CD4-positive, alpha-beta T cell treated with Interleukin-15 for 1 hour (primary cell): ENCODE results near the gene UBR4.
"Not testable (repeated sequence)": the region's sequence is repeated elsewhere in the genome, so short reads cannot be mapped to it uniquely, and the experiment has no call there.

Source experiments
- DNase-seq: peaks from one replicate; pipeline ENCODE4 v3.0.0-alpha.2; 2020

UBR4 gene

DNA sequence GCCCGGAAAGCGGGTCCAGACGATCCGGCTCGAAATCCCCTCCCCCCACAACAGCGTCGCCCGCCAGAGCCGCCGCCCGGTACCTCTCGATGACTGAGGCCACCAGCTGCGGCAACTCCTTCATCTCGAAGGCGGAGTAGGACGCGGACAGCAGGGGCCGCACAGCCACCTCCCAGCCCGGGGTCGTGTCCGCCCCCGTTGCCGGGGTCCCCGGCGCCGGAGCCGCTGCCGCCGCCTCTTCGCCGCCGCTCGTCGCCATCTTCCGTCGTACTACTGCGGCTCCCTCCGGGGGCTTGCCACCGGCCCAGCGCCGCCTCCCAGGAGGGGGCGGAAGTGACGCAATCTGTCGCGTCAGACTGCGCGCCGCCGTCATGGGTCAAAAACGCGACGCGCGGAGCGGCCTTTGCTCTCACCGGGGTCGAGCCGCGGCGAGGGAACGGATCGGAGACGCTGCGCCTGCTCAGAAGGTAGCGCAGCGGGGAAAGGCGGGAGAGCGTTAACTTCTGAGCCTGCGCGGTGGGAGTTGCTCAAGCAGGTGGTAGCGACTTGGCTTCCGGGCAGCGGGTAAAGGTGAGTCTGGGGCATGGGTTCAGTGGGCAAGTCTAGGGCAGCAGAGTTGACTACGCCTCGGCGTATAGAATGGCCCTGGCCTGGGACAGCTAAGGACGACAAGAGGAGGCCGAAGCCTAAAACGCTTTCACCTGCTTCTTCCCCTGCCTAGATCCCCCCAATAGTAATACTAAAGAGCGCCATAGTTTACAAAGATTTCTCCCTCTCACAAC lies at the start of gene UBR4:
Gene UBR4 (minus strand): TSS at position 277 of the 782 bp plus-strand sequence. CDS start 18 bp downstream, at position 259.
- DNase-seq, result peak; percentile 96

DNA sequence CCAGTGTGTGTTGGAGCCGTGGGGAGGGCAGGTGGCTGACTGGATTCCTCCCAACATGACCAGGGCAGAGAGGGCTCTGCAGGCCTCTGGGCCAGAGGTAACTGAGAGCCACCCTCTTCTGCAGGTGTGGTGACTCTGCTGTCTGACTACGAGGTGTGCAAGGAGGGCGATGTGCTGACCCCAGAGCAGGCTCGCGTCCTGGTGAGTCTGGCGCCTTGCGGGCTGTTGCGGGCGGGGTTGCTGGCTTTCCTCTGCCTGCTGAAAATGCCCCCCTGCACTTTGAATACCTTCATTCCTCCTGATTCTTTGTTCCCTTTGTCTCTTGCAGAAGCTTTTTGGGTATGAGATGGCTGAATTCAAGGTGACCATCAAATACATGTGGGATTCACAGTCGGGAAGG lies 48.3 kb upstream of the UBR4 start:
- DNase-seq, result no peak

DNA sequence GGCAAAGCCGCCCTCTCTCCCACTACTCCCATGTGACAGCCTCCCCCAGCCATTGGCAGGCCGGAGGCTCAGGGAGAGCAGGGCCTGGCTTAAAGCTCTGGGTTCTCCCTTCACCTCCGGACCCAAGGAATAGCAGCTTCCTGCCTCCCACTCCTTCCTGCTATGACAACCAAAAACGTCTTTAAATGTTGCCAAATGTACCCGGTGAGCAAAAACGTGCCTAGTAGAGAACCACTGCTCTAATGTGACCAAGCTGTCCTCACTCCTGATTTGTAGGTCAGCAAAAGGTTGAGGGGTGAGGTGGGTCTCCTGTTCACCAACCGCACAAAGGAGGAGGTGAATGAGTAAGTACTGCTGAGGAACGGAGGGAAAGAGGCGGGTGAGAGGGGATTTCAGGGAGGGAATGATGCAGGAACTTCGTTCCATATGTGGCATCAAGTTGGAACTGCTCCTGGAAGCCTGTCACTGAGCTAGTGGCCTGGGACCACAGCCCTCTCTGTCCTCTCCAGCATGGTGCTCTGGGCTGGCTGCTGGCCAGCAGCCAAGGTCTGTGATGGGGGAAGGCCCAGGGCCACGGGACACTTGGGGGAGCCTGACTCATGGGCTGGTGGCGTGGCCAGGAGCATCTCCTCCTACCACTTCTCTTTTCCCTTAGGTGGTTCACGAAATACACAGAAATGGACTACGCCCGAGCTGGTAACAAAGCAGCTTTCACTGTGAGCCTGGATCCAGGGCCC lies 47.3 kb upstream of the UBR4 start:
- no peak for DNase-seq

DNA sequence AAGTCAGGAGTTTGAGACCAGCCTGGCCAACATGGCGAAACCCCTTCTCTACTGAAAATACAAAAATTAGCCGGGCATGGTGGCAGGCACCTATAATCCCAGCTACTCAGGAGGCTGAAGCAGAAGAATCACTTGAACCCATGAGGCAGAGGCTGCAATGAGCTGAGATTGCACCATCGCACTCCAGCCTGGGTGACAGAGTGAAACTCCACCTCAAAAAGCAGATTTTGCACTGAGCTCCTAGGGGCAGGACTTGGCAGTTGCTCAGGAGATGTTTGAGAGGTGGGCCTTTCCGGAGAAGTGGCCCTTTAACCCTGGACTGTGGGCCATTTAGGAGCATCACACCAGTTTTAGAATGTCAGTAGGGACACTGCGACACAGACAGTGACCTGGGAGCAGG lies 46.2 kb upstream of the UBR4 start:
- not testable (repeated sequence) for DNase-seq

DNA sequence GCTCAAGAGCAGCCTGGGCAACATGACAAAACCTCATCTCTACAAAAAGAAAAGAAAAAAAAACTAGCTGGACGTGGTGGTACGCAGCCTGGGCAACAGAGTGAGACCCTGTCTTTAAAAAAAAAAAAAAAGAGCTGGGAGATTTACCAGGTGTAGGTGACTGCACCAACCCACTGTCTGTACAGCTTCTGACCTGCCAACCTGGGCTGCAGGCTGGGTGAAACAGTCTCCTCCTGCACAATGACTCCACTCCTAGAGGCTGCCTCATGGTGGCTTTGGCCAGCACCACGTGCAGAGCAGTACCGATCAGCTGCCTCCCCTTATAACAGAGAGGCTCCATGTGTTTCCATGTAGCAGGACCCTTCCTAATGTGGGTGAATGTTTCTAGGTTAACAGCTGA lies 45.2 kb upstream of the UBR4 start:
- no peak for DNase-seq

DNA sequence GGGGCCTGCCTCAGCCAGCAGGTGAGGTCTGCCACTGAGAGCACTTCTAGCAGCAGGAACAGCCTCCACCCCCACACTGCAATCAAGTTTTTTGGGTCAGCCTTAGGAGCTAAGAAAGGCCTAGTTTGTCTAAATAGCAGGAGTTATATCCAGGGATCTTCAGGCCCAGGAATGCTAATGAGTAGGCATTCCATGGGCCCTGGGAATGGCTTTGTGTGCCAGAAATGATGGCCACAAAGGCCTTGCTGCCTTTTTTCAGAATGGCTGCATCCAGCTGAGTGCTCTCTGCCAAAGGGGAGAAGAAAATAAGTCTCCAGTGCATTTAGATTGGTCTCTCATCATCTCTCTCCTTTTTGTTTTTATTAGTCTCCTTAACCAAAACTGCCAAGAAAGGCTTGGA lies 44.4 kb upstream of the UBR4 start:
- no peak for DNase-seq

DNA sequence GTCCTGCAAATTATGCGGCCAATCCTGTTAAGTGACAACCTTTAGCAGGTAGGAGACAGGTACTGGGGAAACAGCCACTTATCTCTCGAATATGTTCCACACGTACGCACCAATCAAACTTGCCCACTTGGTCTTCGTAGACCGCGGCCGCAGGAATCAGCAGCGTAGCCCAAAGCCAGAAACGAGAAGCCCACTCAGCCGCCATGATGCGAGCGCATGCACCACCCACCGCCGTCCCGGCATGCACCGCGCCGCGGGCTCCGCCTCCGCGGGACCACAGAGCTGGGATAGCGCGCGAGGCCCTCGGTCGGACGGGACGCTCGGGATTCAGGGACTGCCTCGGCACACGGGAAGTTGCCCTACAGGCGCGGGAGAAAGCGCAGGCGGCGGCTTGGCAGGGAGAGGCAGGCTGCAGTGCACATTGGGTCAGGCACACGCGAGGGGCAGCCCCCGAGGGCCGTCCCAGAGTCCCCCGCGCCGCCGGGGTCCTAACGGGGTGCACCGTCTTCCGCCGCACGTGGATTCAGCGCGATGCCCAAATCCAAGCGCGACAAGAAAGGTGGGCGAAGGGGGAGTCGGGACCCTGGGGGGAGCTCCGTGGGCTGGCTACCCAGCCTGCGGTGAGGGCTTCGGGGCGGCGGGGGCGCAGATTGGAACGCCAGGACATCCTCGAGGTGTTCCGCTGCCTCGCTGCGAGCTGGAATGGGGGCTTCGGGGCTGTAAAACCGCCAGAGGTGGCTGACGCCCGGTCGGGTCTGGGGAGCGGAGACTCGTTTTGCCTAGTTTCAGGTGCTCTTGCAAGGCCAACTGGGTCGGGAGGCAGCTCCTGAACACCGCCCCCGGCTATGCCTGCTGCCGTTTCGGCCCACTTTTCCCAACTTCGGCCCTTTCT lies 41.5 kb upstream of the UBR4 start, which contains the start of the genes EMC1 and MRTO4:
Gene EMC1 (minus strand): TSS at position 220 of the 892 bp plus-strand sequence. CDS start 15 bp downstream, at position 205.
Gene MRTO4 (plus strand): TSS at position 501 of the 892 bp plus-strand sequence. CDS start 31 bp downstream, at position 532.
- DNase-seq, result peak; percentile 76

DNA sequence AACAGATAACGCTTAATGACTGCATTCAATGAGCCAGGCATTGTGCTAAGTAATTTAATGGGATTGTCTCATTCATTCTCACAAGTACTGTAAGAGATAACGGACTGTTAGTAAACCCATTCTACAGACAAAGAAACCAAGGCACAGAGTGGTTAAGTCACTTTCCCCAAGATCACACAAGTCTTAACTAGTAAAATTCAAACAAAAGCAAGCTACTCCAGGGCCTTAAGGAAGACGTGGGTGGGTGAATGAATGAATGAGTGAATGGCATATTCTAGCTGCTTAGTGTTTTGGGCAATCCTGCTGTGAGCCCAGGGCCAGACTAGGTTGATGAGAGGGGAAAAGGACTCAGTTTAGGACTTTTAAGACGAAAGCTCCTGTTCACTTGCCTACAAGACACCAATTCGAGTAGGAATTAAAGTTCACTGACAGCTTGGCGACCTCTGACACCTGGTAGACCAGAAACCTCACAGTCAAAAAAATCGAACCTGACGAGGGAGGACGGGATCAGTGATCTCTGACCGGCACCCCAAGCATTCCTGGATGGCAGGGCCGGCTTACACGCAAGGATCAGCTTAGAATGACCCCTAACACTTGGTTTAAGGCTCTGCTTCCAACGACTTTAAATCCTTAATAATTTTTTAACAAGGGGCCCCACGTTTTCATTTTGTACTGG lies 40.7 kb upstream of the UBR4 start:
- DNase-seq, result no peak

DNA sequence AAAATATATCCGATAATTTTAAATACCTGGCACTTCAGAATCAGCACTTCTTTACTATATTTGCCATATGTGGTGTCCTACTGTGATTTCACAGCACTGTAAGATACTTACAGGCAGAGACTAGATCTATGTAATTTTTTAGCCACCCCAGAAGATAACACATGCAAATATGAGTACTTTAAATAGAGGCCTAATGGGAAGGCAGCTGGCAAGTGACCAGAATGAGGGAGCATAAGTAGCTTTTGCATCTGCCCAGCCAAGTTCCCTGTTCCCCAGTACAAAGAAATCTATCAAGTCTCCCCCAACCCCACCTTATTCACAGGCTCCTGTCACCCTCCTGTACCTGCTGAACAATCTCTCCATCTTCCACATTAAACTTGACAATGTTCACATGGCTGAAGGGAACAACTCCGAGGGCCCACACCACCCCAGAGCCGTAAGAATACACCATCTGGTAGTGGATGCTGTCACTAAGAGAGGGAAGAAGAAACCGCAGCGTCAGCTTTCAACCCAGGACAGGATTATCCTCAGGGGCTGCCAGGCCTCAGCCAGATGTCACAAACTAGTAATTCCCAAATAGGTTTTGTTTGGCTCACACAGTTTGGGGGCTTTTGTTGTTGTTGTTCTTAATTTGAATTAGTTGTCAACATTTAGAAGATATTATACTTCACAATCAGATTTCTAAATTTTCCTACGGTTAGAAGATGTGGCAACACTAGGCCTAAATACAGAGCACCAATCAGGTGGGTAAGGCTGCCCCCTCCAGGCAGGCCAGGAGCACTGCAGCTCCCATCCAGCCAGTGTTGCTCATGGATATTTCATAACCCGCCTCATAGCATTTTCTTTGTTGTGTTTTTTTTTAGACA lies 30.8 kb upstream of the UBR4 start:
- DNase-seq, result peak; percentile 64

DNA sequence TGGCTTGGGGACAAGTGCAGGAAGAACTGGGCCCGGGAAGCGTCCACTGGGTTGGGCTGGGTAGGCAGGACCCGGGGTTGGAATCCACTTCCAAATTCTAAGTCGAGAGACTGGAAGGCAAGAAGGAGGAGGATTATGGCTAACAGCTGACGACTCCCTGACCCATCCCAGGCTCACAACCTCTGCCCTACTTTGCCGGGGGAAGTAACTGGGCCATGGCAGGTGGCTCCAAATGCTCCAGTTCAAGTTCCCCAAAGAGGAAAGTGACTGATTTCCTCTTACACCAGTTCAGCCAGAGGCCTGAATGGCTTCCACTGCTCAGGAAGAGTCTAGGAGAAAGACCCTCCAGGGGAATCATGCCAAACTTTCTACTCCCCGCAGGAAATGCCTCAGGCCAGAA lies 29.8 kb upstream of the UBR4 start:
- no peak for DNase-seq

DNA sequence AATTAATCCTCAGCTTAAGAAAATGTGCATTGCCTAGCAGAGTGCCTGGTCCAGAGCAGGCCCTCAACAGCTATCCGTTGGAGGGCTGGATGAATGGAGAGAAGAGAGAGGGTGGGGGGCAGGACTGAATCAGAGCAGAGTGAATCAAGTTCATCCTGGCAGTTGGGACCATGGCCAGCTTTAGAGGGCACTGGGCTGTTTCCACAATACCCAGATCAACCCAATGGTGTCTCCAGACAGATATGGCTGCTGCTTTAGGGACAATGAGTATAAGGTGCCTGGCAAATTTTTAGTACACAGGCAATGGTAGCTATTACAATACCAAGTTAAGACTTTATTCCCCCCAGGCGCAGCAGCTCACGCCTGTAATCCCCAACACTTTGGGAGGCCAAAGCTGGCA lies 24.2 kb upstream of the UBR4 start:
- no peak for DNase-seq

DNA sequence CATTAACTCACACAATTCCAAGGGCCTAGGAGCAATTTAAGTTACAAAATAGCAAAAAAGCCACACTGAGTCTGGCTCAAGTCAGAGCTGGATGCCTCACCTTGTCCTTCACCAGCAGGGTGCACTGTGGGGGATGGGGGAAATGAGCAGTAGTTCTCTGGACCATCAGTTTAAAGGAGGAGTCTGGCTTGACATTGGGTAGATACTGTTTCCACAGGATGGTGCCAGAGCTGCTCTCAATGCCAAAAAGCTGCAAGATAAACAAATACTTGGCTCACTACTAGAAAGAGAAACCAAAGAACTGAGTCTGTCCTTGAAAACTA lies 22.4 kb upstream of the UBR4 start:
- DNase-seq, result no peak

DNA sequence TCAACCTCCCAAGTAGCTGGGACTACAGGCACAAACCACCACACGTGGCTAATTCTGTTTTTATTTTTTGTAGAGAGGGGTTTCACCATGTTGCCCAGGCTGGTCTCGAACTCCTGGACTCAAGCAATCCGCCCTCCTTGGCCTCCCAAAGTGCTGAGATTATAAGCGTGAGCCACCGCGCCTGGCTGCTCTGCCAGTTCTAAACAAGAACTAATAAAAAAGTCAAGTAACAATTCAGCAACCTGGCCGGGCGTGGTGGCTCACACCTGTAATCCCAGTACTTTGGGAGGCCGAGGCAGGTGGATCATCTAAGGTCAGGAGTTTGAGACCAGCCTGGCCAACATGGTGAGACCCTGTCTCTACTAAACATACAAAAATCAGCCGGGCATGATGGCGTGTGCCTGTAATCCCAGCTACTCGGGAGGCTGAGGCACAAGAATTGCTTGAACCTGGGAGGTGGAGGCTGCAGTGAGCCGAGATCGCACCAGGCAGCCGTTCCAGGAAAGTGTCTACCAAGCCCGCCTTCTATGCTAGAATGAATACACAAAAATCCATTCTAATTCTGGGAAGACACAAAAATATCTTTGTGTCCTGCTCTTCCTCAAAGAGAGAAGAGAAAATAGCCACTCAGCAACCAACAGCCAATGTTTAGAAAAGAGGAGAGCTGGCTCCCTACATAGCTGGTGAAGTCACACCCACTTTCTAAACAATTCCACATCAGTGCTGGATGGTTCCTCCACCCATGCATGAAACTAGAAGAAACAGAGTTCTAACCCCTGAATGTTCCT lies 21.9 kb upstream of the UBR4 start:
- not testable (repeated sequence) for DNase-seq

DNA sequence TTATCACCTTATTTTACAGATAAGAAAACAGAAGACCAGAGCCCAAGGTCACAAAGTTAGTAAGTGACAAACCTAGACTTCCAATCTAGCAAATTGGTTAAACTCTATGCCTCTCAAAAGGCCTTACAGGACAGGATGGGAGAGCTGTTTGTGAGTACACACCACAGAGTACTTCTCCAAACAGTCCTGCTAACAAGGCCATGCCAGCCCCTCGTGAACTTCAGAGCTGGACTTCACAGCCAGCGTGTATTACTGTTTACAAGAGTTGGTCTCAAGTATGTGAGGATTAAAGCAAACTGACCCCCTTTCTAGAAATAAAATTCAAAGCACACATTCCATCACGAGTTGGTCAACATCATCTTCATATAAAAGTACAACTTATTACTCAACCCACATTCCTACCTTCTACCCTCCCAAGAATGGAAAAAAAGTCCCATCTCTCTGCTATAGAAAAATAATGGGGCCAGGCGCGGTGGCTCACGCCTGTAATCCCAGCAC lies 19.8 kb upstream of the UBR4 start:
- DNase-seq, result no peak

DNA sequence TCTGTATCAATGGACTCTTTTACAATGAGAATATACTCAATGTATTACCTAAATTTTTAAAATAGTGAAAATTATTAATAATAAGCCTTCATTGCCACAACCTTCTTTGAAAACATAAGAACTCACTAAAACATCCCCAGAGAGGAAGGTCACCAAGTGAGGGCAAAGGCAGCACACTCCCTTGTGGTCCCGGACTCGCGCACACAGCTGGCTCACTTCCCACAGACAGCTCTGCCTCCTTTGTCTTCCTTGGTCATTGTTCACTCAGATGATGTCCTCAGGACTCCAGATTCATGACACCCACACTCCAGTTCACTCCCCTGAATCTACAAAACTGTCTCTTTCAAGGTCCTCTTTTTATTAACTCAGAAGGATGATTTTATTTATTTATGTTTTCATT lies 19.2 kb upstream of the UBR4 start:
- DNase-seq, result no peak

DNA sequence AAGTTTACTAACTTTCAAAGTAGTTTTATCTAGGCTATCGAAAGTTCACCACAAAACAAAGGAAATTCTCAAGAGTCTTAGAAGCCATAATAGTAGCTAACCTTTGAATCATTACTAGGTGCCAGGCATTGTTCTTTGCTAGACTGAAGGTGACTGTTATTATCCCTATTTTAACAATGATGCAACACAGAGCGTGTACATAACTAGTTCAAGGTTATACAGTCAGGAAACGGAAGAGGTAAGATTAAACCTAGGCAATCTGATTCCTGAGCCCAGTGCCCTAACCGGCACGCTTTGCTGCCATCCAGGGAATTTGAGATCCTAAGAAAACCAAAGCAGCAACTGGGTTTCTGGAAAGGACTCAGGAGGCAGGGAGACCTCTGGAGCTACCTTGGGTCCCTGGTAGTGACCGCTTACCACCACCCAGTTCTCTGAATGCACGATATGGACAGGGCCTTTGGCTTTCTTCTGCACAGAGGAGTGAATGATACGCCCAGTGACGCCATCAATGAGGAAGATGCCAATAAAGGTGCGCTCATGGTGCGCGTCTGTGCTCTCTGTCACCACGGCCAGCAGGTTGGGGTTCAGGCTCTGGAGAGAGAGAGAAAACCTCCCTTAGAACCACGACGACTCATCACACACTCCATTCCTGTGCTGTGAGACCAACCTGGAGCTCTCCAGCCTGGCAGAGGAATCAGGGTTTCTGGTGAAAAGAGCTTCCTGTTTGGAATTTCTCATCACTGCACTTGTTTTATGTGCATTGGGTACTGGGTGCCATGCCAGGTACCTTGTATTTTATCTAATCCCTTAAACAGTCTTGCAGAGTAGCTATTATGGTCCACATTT lies 13.1 kb upstream of the UBR4 start:
- DNase-seq, result no peak

DNA sequence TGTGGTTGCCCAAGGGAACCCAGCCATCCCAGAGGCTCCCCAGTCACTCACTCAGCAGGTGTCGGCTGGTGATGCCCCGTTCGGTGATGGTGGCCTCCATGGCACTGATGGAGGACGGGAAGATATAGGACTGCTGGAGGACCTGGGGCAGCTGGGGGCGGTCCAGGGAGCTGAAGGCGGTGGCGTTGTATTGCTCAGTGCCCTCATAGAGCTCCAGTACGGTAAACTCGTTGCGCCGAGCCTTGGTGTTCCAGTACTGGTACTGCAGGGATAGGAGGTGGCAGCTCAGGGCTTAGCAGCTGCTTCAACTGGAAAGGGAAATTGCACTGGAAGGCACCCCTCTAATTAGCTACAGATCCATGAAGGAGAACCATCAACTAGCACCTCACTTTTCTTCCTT lies 12.5 kb upstream of the UBR4 start:
- DNase-seq, result no peak

DNA sequence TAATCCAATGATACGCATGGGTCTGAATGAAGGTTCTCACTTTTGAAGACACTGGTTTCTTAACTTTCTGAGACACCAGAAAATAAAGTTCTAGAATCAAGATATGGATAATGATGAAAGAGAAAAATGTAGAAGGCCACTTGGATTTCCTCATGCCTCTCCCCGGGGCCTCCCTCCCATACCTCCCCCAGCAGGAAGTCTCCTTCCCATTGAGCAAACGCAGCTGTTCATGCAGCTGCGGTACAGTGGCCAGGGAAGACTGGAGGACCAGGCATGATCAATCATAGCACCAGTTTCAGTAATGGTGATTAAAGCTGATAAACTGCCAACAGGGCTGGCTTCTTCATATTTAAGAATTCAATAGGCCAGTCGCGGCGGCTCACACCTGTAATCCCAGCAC lies 10.9 kb upstream of the UBR4 start:
- DNase-seq, result no peak

DNA sequence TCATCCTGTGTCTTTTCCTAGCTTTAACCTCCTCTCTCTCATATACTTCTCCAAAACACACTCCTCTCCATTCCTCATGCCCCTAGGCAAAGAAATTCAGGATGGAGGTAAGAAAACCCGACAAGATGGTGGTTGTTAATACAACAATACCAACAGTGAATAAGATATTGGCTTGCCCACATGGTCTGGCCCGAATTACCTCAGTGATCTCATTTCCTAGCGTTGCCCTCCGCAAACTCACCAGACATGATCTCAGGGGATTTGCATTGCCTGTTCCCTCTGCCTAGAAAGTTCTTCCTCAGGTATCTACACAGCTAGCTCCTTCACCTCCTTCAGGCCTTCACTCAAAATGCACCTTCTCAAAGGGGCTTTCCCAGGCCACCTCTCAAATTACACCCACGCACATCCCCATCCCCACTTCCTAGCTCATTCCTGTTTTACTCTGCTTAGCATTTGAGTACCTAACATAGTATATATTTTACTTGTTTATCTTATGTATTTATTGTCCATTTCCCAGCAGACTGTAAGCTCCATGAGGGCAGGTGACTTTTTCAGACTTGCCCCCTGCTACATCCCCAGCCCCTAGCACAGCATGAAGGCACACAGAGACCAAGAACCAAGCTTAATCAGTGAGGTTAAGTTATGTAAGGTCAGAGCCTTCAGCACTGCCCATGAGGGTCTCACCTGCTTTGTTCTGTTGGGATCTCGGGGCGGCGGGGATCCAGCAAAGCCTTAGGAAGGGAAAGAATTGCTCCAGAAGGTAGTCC lies 10.2 kb upstream of the UBR4 start:
- DNase-seq, result no peak
